Activated B cell treated with CpG ODN at 0.5 μM for 24 hours (primary cell): ENCODE results near the gene EPB41L3. TPM values are rescaled to one million over a fixed set of nuclear protein-coding genes. Genes with fewer than 3 reads are reported as not detected.

Source experiments
- ATAC-seq: fragments of 200-7000 bp; cut with Tn5 transposase; one replicate; pipeline ENCODE4 v1.10.0; 2021; ENCODE audit warnings: low read depth, mild to moderate bottlenecking, moderate library complexity
- CTCF ChIA-PET: fragments of 350-600 bp; sonication (Branson Sonifier 250); formaldehyde crosslinking; loops from one replicate; lab custom pipeline; 2021; ENCODE audit warnings: antibody characterized with exemption; lab: Charles Lee
- POLR2A ChIA-PET: fragments of 350-600 bp; sonication (Branson Sonifier 250); formaldehyde crosslinking; loops from one replicate; lab custom pipeline; 2021; ENCODE audit warnings: antibody characterized with exemption; lab: Charles Lee
- DNase-seq: peaks from one replicate; pipeline ENCODE4 v3.0.0; 2022
- H3K27ac Mint-ChIP-seq: one replicate; pipeline ENCODE4 v1.8.0; 2020; ENCODE audit warnings: mixed read lengths
- H3K27me3 Mint-ChIP-seq: one replicate; pipeline ENCODE4 v1.8.0; 2021; ENCODE audit warnings: mixed read lengths
- H3K36me3 Mint-ChIP-seq: one replicate; pipeline ENCODE4 v1.8.0; 2021; ENCODE audit warnings: low read depth, mixed read lengths
- H3K4me1 Mint-ChIP-seq: one replicate; pipeline ENCODE4 v1.8.0; 2021; ENCODE audit warnings: mixed read lengths
- H3K4me3 Mint-ChIP-seq: one replicate; pipeline ENCODE4 v1.8.0; 2020; ENCODE audit warnings: mild to moderate bottlenecking, mixed read lengths
- H3K9me3 Mint-ChIP-seq: one replicate; pipeline ENCODE4 v1.8.0; 2020; ENCODE audit warnings: mixed read lengths
- intact Hi-C: fragments of 100-400 bp; cut with micrococcal nuclease; formaldehyde crosslinking; loops from one replicate; pipeline ENCODE4 v1.15.1; 2024
- total RNA-seq: library from RNA; stranded (reverse); gene quantifications from 2 replicates; pipeline ENCODE4 v1.2.3, GENCODE V29; 2022
- TF ChIP-seq, protein P1 (sequence below): fragments of 200-600 bp; IDR thresholded peaks from one replicate; pipeline ENCODE4 v1.8.0; 2022; ENCODE audit warnings: antibody characterized with exemption, mild to moderate bottlenecking

Gene EPB41L3
- total RNA-seq = 0.34 and 0.73 TPM in 2 replicates

DNA sequence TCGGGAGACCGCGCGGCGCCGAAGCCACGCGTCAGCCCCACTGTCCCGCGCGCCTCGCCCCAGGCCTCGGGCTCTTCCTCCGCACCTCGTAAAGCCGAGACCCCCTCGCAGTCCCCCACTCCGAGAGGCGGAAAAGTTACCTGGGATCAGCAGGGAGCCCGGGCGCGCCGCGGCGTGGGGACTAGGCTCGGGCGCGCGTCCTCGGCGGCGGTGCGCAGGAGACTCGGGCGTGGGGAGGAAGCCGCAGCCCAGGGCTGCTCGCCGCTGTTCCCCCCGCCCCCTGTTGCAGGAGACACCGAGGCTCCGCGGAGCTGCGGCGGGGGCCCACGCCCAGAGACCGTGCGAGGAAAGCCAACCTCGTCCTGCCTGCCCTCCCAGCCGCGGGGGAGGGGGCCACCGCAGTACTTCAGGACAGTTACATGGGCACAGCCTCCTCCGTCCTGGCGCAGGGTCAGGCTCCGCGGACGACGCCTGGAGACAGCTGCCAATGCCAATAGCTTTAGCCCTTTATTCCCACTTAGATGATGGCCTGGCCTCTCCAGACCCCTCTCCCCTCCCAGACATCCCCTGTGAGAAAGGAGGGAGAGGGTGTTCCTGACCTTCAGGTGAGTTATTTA is at the start of gene EPB41L3:
TSS of gene EPB41L3 (minus strand) at position 225 of the 617 bp plus-strand sequence. CDS start 54,814 bp downstream, outside the sequence.
- Mint-ChIP-seq H3K36me3 (no peaks in the 10 kb centered on the region), H3K27me3 (peaks cover 42% of the 10 kb centered on the region)
- POLR2A ChIA-PET = no interaction called here

DNA sequence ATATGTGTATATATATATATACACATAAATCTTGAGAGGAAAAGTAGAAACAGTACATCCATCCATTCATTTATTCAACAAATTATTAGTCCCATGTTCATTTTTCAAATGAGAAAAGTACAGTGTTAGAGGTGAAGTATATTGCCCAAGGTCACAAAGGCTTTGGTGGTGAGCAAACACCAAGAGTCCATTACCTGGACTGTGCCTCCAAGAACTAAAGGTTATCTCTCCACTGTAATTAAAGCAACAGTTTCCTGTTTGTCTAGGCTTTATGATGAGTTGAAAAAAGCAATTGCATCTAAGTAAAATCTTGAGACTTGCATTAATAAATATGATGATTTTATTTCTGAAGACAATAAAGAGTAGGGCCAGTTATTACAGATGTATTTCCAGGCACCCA is 44.7 kb upstream of the EPB41L3 start:
- intact Hi-C loops = no loop called here
- no peaks in the 10 kb centered on the region for H3K27me3 Mint-ChIP-seq
- ChIA-PET POLR2A (no interaction called here), CTCF (no interaction called here)
- no peak overlapping the region for H3K27ac Mint-ChIP-seq
- TF ChIP-seq, protein P1, sequence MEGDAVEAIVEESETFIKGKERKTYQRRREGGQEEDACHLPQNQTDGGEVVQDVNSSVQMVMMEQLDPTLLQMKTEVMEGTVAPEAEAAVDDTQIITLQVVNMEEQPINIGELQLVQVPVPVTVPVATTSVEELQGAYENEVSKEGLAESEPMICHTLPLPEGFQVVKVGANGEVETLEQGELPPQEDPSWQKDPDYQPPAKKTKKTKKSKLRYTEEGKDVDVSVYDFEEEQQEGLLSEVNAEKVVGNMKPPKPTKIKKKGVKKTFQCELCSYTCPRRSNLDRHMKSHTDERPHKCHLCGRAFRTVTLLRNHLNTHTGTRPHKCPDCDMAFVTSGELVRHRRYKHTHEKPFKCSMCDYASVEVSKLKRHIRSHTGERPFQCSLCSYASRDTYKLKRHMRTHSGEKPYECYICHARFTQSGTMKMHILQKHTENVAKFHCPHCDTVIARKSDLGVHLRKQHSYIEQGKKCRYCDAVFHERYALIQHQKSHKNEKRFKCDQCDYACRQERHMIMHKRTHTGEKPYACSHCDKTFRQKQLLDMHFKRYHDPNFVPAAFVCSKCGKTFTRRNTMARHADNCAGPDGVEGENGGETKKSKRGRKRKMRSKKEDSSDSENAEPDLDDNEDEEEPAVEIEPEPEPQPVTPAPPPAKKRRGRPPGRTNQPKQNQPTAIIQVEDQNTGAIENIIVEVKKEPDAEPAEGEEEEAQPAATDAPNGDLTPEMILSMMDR = no peak
- no peaks in the 10 kb centered on the region for H3K36me3 Mint-ChIP-seq
- ATAC-seq = no peak
- H3K4me3 Mint-ChIP-seq = no peak overlapping the region
- peaks cover 12% of the 10 kb centered on the region for H3K9me3 Mint-ChIP-seq
- no peaks in the 10 kb centered on the region for H3K4me1 Mint-ChIP-seq
- DNase-seq = no peak

More for the DNA sequence above, at the start of gene EPB41L3:
- Mint-ChIP-seq H3K4me1 (peaks cover 9% of the 10 kb centered on the region), H3K9me3 (no peaks in the 10 kb centered on the region), H3K27ac (no peak within 1 kb of the TSS), H3K4me3 (peak within 1 kb of the TSS; percentile 50)
- TF ChIP-seq, protein P1 = no peak
- ATAC-seq (no peak), DNase-seq (no peak)
- CTCF ChIA-PET = no interaction called here
- intact Hi-C loops = no loop called here

DNA sequence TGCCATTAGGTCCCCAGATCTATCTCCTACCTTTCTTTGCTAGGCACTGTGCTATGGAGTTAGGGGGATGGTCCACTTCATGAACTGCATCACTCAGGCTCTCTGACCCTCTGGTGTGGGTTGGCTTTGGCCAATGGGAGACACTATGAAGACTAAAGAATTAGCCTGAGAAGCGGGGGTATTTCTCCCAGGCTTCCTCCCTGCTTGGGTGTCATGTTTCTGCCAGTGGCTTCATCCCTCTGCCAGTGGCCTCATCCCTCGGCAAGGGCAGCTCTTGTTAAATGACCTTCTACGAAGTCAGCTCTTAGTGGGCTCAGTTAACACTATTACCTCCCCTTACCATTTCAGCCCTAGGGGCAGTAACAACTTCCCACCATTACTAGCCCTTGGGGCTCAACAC is 41.9 kb upstream of the EPB41L3 start:
- no peaks in the 10 kb centered on the region for H3K36me3 Mint-ChIP-seq
- no peak overlapping the region for H3K27ac Mint-ChIP-seq
- ChIA-PET POLR2A (no interaction called here), CTCF (no interaction called here)
- no peak for DNase-seq
- H3K27me3 Mint-ChIP-seq = no peaks in the 10 kb centered on the region
- intact Hi-C loops = no loop called here
- peaks cover 4% of the 10 kb centered on the region for H3K9me3 Mint-ChIP-seq
- no peak for ATAC-seq
- TF ChIP-seq, protein P1 = no peak
- H3K4me3 Mint-ChIP-seq = no peak overlapping the region
- H3K4me1 Mint-ChIP-seq = no peaks in the 10 kb centered on the region

DNA sequence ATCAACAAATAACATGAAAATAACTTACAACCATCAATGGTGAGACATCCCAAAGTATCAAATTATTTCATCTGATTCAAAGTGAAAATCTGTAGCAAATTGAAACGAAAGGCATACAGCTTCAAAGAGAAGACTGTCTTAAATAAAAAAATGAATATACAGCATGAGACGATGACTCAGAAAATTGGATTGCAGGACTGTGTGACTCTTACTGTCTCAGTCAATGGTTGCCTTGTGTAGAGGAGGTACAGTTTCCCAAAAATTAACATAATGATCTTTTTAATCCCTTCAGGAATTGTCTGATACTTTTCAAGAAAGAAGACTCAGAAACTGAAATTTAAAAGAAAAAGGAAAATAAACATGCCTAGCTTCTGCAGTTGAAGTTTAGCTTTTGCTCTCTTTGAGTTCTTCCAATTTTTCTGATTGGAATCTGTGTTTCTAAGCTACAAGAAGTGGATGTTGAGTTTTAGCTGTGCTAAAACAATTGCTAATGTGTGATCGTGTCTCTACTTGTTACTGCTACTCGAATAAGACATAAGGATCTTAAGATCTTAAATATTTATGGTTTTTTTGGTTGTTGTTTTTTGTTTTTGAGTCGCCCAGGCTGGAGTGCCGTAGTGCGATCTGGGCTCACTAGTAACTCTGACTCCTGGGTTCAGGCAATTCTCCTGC is 41.1 kb upstream of the EPB41L3 start:
- no peaks in the 10 kb centered on the region for H3K27me3 Mint-ChIP-seq
- ATAC-seq (no peak), DNase-seq (no peak)
- intact Hi-C loops = no loop called here
- no peak overlapping the region for H3K27ac Mint-ChIP-seq
- ChIA-PET POLR2A (no interaction called here), CTCF (no interaction called here)
- no peak overlapping the region for H3K4me3 Mint-ChIP-seq
- H3K4me1 Mint-ChIP-seq = no peaks in the 10 kb centered on the region
- no peaks in the 10 kb centered on the region for H3K36me3 Mint-ChIP-seq
- H3K9me3 Mint-ChIP-seq = no peaks in the 10 kb centered on the region
- TF ChIP-seq, protein P1 = no peak

DNA sequence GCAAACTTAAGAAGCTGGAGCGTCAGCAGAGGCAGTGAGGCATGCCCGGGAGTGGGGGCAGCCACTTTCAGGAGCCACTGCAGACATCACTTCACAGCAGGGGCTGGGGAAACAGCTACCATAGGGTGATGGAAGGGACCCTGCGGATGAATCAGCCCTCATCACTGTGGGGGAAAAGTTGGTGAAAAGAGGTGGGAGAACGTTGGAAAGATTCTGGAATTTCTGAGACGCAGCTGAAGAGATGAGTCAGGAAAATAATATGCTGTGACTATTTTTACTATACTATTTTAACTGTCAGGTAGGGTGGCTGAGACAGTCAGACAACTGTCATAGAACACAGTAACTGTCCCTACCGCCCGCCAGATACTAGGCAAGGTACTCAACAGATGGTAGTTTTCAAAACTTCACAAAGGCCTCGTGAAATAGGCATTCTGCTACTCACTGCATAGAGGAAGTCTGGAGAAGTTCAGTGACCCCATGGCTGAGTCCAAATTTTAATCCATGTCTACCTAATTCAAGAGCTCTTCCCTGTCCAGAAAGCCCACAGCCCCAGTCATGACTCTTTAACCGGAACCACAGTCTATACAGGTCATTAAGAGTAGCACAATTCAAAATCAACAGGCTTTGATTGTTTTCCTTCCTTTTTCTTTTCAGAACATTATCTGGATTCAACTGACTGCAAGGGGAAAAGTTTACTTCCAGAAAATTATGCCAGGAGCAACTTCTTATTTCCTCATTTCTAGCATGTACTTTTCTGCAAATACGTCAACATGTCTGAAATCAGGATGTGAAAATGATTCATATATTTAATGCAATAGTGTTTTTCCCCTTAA is 39.3 kb upstream of the EPB41L3 start:
- ChIA-PET POLR2A (no interaction called here), CTCF (no interaction called here)
- H3K4me1 Mint-ChIP-seq = no peaks in the 10 kb centered on the region
- TF ChIP-seq, protein P1 = no peak
- no peaks in the 10 kb centered on the region for H3K9me3 Mint-ChIP-seq
- H3K4me3 Mint-ChIP-seq = no peak overlapping the region
- H3K36me3 Mint-ChIP-seq = no peaks in the 10 kb centered on the region
- H3K27ac Mint-ChIP-seq = no peak overlapping the region
- H3K27me3 Mint-ChIP-seq = no peaks in the 10 kb centered on the region
- DNase-seq (no peak), ATAC-seq (no peak)
- intact Hi-C loops = no loop called here
